ENCODE results near the gene IQCF2.

GRCh38 chr3:51876186-51876585 lies 14.8 kb downstream of the IQCF2 start:
- TF ChIP-seq CTCF (IDR thresholded peaks at IDR 0.05) = no peak
- no peak for TF ChIP-seq POLR2A (IDR thresholded peaks at IDR 0.05)
